Left colon (tissue), 2 donors: Measurements from ENCODE around the gene ASCC2. TPM values are rescaled to one million over a fixed set of nuclear protein-coding genes. Genes with fewer than 3 reads are reported as not detected.
A peak's percentile ranks its signal among the peaks of the same experiment; 100 is the strongest.
"Not testable (repeated sequence)": the region's sequence is repeated elsewhere in the genome, so short reads cannot be mapped to it uniquely, and the experiment has no call there.

Experiments used
- ATAC-seq: fragments of 200-7000 bp; cut with Tn5 transposase; one replicate; pipeline ENCODE4 v1.9.1; 2020; ENCODE audit warnings: mild to moderate bottlenecking, moderate library complexity
- DNase-seq, 2 donors: peaks; one replicate each; pipeline ENCODE4 v3.0.0-alpha.2; 2020
- intact Hi-C, 2 donors: fragments of 100-400 bp; cut with DNase I in 1 of 2; cut with micrococcal nuclease in 1 of 2; formaldehyde crosslinking; loops; one replicate each; pipeline versions ENCODE4 v1.11.2 to v1.14.0; 2022; cut with DNase I, micrococcal nuclease
- total RNA-seq, 2 donors: library from RNA; stranded (reverse); fragmentation: NEBNext Ultra II Directional; extraction: Animal tissue kit (Norgen Biotek cat#: 25700); gene quantifications; one replicate each; pipeline ENCODE4 v1.2.1, GENCODE V29; 2021
- donor health status: DM: no; HTN: no; CAD: no.
- donor health status: DM: yes; HTN: yes; CAD: no.

ASCC2 gene
- total RNA-seq, 2 donors from 2014 or later, result 63.0 to 71.3 TPM

- ATAC-seq (no peak), DNase-seq (no peak)
- intact Hi-C loops, result no loop called here
Measured at GRCh38 chr22:29769723-29770321, 68.3 kb downstream of the ASCC2 start.

GRCh38 chr22:29768052-29768693 lies 69.9 kb downstream of the ASCC2 start:
- intact Hi-C loops, result no loop called here
- ATAC-seq (no peak), DNase-seq (peak in 1 of 2 donors; percentile 8)

GRCh38 chr22:29767171-29768051 lies 70.7 kb downstream of the ASCC2 start, which contains the start of gene UQCR10:
UQCR10 (plus strand) TSS chr22:29767369; CDS start chr22:29767399, 30 bp downstream.
- ATAC-seq, result peak; percentile 75
- intact Hi-C loops, result no loop called here
- DNase-seq, result peak; percentile 93 to 96

- intact Hi-C loops, result no loop called here
- DNase-seq, result peak; percentile 95 to 98
- peak; percentile 94 for ATAC-seq
Measured at GRCh38 chr22:29766632-29767170, 71.4 kb downstream of the ASCC2 start, which contains the start of gene ZMAT5. ZMAT5 (minus strand) TSS chr22:29767007; CDS start chr22:29748544, 18,463 bp downstream.

GRCh38 chr22:29765905-29766631 lies 72.0 kb downstream of the ASCC2 start:
- intact Hi-C loops, result no loop called here
- ATAC-seq (peak; percentile 57), DNase-seq (peak; percentile 38 to 51)

- DNase-seq, result no peak
- ATAC-seq, result no peak
- intact Hi-C loops, result no loop called here
Measured at GRCh38 chr22:29762263-29762662, 75.8 kb downstream of the ASCC2 start.

GRCh38 chr22:29758959-29759358 lies 79.1 kb downstream of the ASCC2 start:
- DNase-seq (no peak), ATAC-seq (no peak)
- intact Hi-C loops, result no loop called here

GRCh38 chr22:29758068-29758622 lies 79.9 kb downstream of the ASCC2 start:
- intact Hi-C loops, result no loop called here
- no peak for ATAC-seq
- DNase-seq, result no peak

- intact Hi-C loops, result no loop called here
- DNase-seq (no peak), ATAC-seq (no peak)
Measured at GRCh38 chr22:29757096-29757495, 81.0 kb downstream of the ASCC2 start.

GRCh38 chr22:29756341-29756740 lies 81.7 kb downstream of the ASCC2 start:
- ATAC-seq (peak; percentile 42), DNase-seq (no peak)
- intact Hi-C loops, result no loop called here

GRCh38 chr22:29755889-29756288 lies 82.2 kb downstream of the ASCC2 start:
- ATAC-seq, result no peak
- DNase-seq, result no peak
- intact Hi-C loops, result no loop called here

- DNase-seq, ATAC-seq, intact Hi-C loops: not testable (repeated sequence)
Measured at GRCh38 chr22:29754658-29755395, 83.2 kb downstream of the ASCC2 start.

- no peak for DNase-seq
- intact Hi-C loops, result no loop called here
- ATAC-seq, result no peak
Measured at GRCh38 chr22:29753808-29754657, 84.0 kb downstream of the ASCC2 start.

GRCh38 chr22:29751669-29752068 lies 86.4 kb downstream of the ASCC2 start:
- ATAC-seq (no peak), DNase-seq (no peak)
- intact Hi-C loops, result no loop called here

- intact Hi-C loops, result no loop called here
- DNase-seq (no peak), ATAC-seq (no peak)
Measured at GRCh38 chr22:29750559-29751538, 87.2 kb downstream of the ASCC2 start.

- DNase-seq, result no peak
- intact Hi-C loops, result no loop called here
- ATAC-seq, result no peak
Measured at GRCh38 chr22:29750029-29750428, 88.0 kb downstream of the ASCC2 start.
